ENCODE data around the gene USP16.

Gene USP16

GRCh38 chr21:29017639-29018237 lies 6.7 kb upstream of the USP16 start:
- TF ChIP-seq, protein P1, sequence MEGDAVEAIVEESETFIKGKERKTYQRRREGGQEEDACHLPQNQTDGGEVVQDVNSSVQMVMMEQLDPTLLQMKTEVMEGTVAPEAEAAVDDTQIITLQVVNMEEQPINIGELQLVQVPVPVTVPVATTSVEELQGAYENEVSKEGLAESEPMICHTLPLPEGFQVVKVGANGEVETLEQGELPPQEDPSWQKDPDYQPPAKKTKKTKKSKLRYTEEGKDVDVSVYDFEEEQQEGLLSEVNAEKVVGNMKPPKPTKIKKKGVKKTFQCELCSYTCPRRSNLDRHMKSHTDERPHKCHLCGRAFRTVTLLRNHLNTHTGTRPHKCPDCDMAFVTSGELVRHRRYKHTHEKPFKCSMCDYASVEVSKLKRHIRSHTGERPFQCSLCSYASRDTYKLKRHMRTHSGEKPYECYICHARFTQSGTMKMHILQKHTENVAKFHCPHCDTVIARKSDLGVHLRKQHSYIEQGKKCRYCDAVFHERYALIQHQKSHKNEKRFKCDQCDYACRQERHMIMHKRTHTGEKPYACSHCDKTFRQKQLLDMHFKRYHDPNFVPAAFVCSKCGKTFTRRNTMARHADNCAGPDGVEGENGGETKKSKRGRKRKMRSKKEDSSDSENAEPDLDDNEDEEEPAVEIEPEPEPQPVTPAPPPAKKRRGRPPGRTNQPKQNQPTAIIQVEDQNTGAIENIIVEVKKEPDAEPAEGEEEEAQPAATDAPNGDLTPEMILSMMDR (IDR thresholded peaks at IDR 0.05; ENCODE audit: insufficient read depth, missing control alignments) = no peak
- no peak for FAIRE-seq
- DNase-seq (ENCODE audit: insufficient read length, low spot score) = no peak

- FAIRE-seq = no peak
These were observed 5.9 kb upstream of the USP16 start for GRCh38 chr21:29018540-29018939.

DNA sequence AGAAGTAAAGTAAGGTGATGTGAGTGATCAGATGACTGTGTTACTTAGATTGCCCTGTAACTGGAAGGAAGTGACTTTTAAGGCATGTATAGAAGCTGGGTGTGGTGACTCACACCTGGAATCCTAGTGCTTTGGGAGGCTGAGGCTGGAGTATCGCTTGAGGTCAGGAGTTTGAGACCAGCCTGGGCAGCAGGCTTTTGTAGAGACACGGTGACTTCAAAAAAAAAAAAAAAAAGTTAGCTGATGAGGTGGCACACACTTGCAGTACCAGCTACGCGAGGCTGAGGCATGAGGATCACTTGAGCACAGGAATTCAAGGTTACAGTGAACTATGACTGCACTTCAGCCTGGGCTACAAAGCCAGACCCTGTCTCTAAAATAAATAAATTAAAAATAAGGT lies 2.3 kb upstream of the USP16 start:
- FAIRE-seq = no peak
- no peak for DNase-seq (ENCODE audit: insufficient read length, low spot score)
- TF ChIP-seq, protein P1 (IDR thresholded peaks at IDR 0.05; ENCODE audit: insufficient read depth, missing control alignments) = no peak

More at GRCh38 chr21:29018540-29018939, 5.9 kb upstream of the USP16 start:
- TF ChIP-seq, protein P1 (IDR thresholded peaks at IDR 0.05; ENCODE audit: insufficient read depth, missing control alignments) = no peak
- no peak for DNase-seq (ENCODE audit: insufficient read length, low spot score)

GRCh38 chr21:29025328-29025713 lies 853 bp downstream of the USP16 start:
- no peak for DNase-seq (ENCODE audit: insufficient read length, low spot score)
- TF ChIP-seq, protein P1 (IDR thresholded peaks at IDR 0.05; ENCODE audit: insufficient read depth, missing control alignments) = no peak
- no peak for FAIRE-seq

DNA sequence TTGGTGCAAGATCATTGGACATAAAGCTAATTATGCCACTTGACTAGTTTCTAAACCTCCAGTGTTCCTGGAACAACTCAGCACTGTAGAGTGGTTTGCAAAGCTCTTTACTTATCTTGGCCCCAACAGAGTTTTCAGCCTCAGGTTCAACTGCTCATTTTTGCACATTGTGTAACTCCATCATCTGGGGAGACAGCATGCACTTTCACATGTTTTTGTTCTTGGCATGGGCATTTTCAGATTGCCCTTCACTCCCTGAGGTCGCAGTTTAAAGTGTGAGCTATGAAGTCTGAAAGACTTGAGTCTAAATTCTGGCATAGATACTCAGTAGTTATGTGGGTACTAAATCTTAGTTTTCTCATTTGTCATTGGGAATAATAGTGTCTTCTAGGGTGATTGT lies 5.1 kb downstream of the USP16 start:
- FAIRE-seq (no peak), DNase-seq (ENCODE audit: insufficient read length, low spot score) (no peak)
- TF ChIP-seq, protein P1 (IDR thresholded peaks at IDR 0.05; ENCODE audit: insufficient read depth, missing control alignments) = no peak

DNA sequence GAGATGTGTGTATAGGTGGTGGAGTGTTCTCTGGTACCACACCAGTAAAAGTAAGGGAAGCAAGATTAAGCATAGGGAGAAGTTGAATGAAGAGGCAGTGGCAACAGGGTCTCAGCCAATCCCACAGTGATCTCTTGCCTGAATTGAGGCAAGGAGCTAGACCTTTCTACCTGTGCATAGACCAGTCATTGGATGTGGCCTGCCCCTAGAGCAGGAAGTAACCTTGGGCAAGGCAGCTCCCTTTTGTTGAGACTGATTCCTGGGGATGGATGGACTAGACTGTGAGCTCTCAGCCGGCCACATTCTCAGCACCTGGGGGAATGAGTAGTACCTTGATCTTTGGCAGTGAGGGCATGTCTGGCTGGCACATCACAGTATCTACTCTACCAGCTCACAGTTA lies 6.4 kb downstream of the USP16 start:
- FAIRE-seq (no peak), DNase-seq (ENCODE audit: insufficient read length, low spot score) (no peak)
- TF ChIP-seq, protein P1 (IDR thresholded peaks at IDR 0.05; ENCODE audit: insufficient read depth, missing control alignments) = no peak

DNA sequence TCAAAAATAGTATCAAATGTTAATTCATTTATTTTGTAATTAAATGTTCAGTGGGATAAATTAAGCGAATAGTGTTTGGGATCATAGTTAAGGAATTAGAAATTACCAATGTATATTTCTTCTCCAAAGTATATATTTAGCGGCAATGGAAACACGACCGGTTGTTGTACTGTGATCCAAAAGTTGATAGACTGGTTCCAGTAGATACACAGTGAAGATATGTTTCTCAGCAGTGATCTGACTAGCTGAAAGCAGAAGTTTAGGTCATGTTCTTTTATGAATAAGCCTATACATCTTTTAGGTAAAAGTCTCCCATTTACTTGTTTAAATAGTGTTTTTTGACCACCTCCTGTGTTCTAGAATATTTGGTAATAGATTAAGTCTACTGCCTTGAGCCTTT lies 8.8 kb downstream of the USP16 start:
- DNase-seq (ENCODE audit: insufficient read length, low spot score) = no peak
- TF ChIP-seq, protein P1 (IDR thresholded peaks at IDR 0.05; ENCODE audit: insufficient read depth, missing control alignments) = no peak
- FAIRE-seq = no peak
